ENCODE data around the gene LRRTM2. TPM values are rescaled to one million over a fixed set of nuclear protein-coding genes. Genes with fewer than 3 reads are reported as not detected.

Gene LRRTM2
- total and polyA plus RNA-seq, 3 donors from 2014 or later = 0.09 to 0.19 (median 0.16) TPM

GRCh38 chr5:138914338-138914737, 39.2 kb upstream of the LRRTM2 start:
- H3K4me1 ChIP-seq = no peaks in the 10 kb centered on the region
- intact Hi-C loops (cut with DNase I; ENCODE audit: low total_unique reads) = no loop called here
- WGBS, 2 donors = 91 to 92% methylated on average over 3 of the region's 3 CpGs
- no peak for TF ChIP-seq POLR2A (IDR thresholded peaks at IDR 0.05)
- TF ChIP-seq, protein P1, sequence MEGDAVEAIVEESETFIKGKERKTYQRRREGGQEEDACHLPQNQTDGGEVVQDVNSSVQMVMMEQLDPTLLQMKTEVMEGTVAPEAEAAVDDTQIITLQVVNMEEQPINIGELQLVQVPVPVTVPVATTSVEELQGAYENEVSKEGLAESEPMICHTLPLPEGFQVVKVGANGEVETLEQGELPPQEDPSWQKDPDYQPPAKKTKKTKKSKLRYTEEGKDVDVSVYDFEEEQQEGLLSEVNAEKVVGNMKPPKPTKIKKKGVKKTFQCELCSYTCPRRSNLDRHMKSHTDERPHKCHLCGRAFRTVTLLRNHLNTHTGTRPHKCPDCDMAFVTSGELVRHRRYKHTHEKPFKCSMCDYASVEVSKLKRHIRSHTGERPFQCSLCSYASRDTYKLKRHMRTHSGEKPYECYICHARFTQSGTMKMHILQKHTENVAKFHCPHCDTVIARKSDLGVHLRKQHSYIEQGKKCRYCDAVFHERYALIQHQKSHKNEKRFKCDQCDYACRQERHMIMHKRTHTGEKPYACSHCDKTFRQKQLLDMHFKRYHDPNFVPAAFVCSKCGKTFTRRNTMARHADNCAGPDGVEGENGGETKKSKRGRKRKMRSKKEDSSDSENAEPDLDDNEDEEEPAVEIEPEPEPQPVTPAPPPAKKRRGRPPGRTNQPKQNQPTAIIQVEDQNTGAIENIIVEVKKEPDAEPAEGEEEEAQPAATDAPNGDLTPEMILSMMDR (IDR thresholded peaks at IDR 0.05) = no peak
- H3K27me3 ChIP-seq = no peaks in the 10 kb centered on the region
- H3K9me3 ChIP-seq = no peaks in the 10 kb centered on the region
- H3K36me3 ChIP-seq (ENCODE audit: low read depth, missing control alignments) = no peaks in the 10 kb centered on the region
- H3K4me3 ChIP-seq = no peak overlapping the region
- no peak for DNase-seq
- H3K27ac ChIP-seq = no peak overlapping the region

DNA sequence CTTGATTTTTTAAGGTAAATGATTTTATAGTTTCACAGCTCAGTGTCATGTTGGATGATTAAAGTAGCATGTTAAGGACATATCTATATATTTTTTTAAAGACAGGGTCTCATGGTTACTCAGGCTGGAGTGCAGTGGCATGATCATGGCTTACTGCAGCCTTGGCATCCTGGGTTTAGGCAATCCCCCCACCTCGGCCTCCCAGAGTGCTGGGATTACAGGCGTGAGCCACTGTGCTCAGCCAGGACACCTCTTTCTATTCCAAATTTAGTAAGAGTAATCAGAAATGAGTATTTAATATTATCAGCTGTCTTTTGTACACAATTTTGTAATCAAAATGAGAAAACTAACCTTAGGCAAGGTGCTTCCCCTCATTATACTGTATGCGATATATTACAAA, 38.6 kb upstream of the LRRTM2 start:
- H3K36me3 ChIP-seq (ENCODE audit: low read depth, missing control alignments) = no peaks in the 10 kb centered on the region
- no peaks in the 10 kb centered on the region for H3K4me1 ChIP-seq
- H3K27ac ChIP-seq = no peak overlapping the region
- H3K27me3 ChIP-seq = no peaks in the 10 kb centered on the region
- no peak overlapping the region for H3K4me3 ChIP-seq
- intact Hi-C loops (cut with DNase I; ENCODE audit: low total_unique reads) = no loop called here
- no peaks in the 10 kb centered on the region for H3K9me3 ChIP-seq
- TF ChIP-seq, protein P1 (IDR thresholded peaks at IDR 0.05) = no peak
- TF ChIP-seq POLR2A (IDR thresholded peaks at IDR 0.05) = no peak
- no peak for DNase-seq
- WGBS, 2 donors = 96 to 99% methylated on average over 3 of the region's 3 CpGs

DNA sequence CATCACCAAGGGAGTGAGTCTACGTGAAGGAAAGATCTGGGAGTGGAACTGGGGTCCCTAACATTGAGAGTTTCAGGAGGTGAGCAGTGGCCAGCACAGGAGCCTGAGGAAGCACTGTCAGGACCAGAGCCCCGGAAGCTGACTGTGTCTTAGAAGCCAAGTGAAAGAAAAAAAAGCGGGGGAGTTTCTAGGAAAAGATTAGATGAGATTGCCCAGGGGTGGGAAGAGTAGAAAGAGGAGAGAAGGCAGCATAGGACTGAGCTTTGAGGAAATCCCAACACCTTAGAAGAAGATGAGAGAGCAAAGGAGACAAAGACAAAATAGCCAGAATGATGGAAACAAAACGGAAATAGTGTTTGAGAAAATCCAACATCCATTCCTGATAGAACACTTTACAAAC, 37.0 kb upstream of the LRRTM2 start:
- TF ChIP-seq, protein P1 (IDR thresholded peaks at IDR 0.05) = no peak
- TF ChIP-seq POLR2A (IDR thresholded peaks at IDR 0.05) = no peak
- WGBS, 2 donors = 79 to 89% methylated on average over 4 of the region's 4 CpGs
- intact Hi-C loops (cut with DNase I; ENCODE audit: low total_unique reads) = no loop called here
- no peaks in the 10 kb centered on the region for H3K36me3 ChIP-seq (ENCODE audit: low read depth, missing control alignments)
- H3K27ac ChIP-seq = no peak overlapping the region
- H3K4me3 ChIP-seq = no peak overlapping the region
- H3K27me3 ChIP-seq = no peaks in the 10 kb centered on the region
- H3K9me3 ChIP-seq = no peaks in the 10 kb centered on the region
- no peak for DNase-seq
- no peaks in the 10 kb centered on the region for H3K4me1 ChIP-seq

- H3K4me1 ChIP-seq = no peaks in the 10 kb centered on the region
- H3K9me3 ChIP-seq = no peaks in the 10 kb centered on the region
- intact Hi-C loops (cut with DNase I; ENCODE audit: low total_unique reads) = no loop called here
- H3K36me3 ChIP-seq (ENCODE audit: low read depth, missing control alignments) = no peaks in the 10 kb centered on the region
- no peak overlapping the region for H3K27ac ChIP-seq
- H3K4me3 ChIP-seq = no peak overlapping the region
- no peak for DNase-seq
- no peak for TF ChIP-seq POLR2A (IDR thresholded peaks at IDR 0.05)
- TF ChIP-seq, protein P1 (IDR thresholded peaks at IDR 0.05) = no peak
- no peaks in the 10 kb centered on the region for H3K27me3 ChIP-seq
Measured at GRCh38 chr5:138911441-138911840, 36.3 kb upstream of the LRRTM2 start.

- no peaks in the 10 kb centered on the region for H3K4me1 ChIP-seq
- no peak overlapping the region for H3K4me3 ChIP-seq
- DNase-seq = no peak
- no peaks in the 10 kb centered on the region for H3K27me3 ChIP-seq
- H3K36me3 ChIP-seq (ENCODE audit: low read depth, missing control alignments) = no peaks in the 10 kb centered on the region
- no peaks in the 10 kb centered on the region for H3K9me3 ChIP-seq
- intact Hi-C loops (cut with DNase I; ENCODE audit: low total_unique reads) = no loop called here
- no peak overlapping the region for H3K27ac ChIP-seq
- whole genome bisulfite sequencing, 2 donors = 83 to 92% methylated on average over 7 of the region's 7 CpGs
- TF ChIP-seq, protein P1 (IDR thresholded peaks at IDR 0.05) = no peak
- no peak for TF ChIP-seq POLR2A (IDR thresholded peaks at IDR 0.05)
Measured at GRCh38 chr5:138910546-138911185, 35.5 kb upstream of the LRRTM2 start.

Data from testis (tissue), 3 donors.